Measurements from ENCODE around the gene TGFBRAP1.

DNA sequence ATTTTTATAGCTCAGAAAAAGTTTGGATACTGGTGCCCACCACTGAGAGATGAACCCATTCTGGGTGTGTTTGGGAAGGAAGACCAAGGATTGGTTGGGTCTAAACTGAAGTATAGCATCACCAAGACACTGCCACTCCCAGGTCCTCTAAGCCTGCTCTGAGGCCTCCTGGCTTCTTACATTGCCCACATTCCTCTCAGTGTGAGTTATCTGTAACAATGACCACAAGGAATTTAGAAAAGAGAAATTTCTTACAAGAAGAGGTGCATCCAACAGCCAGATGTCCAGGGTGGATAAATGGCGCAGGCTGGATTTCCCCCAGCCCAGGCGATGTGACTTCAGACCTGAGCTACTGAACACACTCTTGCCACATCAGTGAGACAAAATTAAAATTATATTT lies 89.6 kb downstream of the TGFBRAP1 start:
- TF ChIP-seq, protein P1, sequence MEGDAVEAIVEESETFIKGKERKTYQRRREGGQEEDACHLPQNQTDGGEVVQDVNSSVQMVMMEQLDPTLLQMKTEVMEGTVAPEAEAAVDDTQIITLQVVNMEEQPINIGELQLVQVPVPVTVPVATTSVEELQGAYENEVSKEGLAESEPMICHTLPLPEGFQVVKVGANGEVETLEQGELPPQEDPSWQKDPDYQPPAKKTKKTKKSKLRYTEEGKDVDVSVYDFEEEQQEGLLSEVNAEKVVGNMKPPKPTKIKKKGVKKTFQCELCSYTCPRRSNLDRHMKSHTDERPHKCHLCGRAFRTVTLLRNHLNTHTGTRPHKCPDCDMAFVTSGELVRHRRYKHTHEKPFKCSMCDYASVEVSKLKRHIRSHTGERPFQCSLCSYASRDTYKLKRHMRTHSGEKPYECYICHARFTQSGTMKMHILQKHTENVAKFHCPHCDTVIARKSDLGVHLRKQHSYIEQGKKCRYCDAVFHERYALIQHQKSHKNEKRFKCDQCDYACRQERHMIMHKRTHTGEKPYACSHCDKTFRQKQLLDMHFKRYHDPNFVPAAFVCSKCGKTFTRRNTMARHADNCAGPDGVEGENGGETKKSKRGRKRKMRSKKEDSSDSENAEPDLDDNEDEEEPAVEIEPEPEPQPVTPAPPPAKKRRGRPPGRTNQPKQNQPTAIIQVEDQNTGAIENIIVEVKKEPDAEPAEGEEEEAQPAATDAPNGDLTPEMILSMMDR (IDR thresholded peaks at IDR 0.05; ENCODE audit: low read length) = no peak
- no peak for TF ChIP-seq EZH2 (optimal IDR thresholded peaks at IDR 0.05; ENCODE audit: low read depth, low read length)
- no peak for TF ChIP-seq EZH2phosphoT487 (IDR thresholded peaks at IDR 0.05; ENCODE audit: low read length)
